Esophagus squamous epithelium (tissue), 4 donors: ENCODE measurements around the gene GPR146.

Source experiments
- CTCF ChIP-seq, 6 experiments: fragments of 450-650 bp in 4 of 6; fragments of 200-600 bp in 2 of 6; sonication (generic) in 2 of 6; IDR thresholded peaks; one replicate each; pipeline ENCODE4 v1.5.1; 2016 to 2019; ENCODE audit warnings: antibody characterized with exemption in 6 of 6, mild to moderate bottlenecking in 4 of 6, moderate library complexity in 4 of 6
- POLR2A ChIP-seq, 4 donors: fragments of 450-650 bp; IDR thresholded peaks; one replicate each; pipeline ENCODE4 v1.6.1; 2017; ENCODE audit warnings: antibody characterized with exemption in 4 of 4, mild to moderate bottlenecking in 4 of 4, moderate library complexity in 3 of 4

GRCh38 chr7:1024876-1025742 lies 19.2 kb upstream of the GPR146 start:
- TF ChIP-seq CTCF (IDR thresholded peaks at IDR 0.05) (no peak), POLR2A (IDR thresholded peaks at IDR 0.05) (no peak)
